SH-SY5Y (cell line): ENCODE measurements around the gene LNX2.

Experiments used
- GATA2 ChIP-seq: IDR thresholded peaks from 2 replicates; pipeline ENCODE4 v1.6.1; 2011; ENCODE audit warnings: mild to moderate bottlenecking, low read depth, low read length
- GATA3 ChIP-seq: IDR thresholded peaks from 2 replicates; pipeline ENCODE4 v1.6.1; 2011; ENCODE audit warnings: low read depth, mild to moderate bottlenecking, low read length, moderate library complexity

Gene LNX2

DNA sequence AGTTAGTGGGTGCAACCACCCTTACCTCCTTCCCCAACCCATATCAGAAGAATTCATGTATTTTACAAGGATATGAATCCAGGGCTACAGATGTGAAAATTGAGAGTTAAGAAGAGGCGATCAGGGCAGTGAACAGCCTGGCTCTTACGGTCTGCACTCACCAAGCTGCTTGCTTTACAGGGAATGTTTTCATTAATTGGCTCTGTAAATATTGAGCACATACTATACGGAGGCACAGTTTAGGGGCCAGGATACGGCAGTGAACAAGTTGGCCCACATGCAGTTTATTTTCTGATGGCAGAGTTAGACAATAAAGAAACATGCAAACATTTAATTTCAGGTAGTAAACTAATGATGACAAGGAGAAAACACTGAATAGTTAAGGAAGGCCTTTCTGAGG, 7.8 kb upstream of the LNX2 start:
- TF ChIP-seq GATA2 (no peak), GATA3 (no peak)

DNA sequence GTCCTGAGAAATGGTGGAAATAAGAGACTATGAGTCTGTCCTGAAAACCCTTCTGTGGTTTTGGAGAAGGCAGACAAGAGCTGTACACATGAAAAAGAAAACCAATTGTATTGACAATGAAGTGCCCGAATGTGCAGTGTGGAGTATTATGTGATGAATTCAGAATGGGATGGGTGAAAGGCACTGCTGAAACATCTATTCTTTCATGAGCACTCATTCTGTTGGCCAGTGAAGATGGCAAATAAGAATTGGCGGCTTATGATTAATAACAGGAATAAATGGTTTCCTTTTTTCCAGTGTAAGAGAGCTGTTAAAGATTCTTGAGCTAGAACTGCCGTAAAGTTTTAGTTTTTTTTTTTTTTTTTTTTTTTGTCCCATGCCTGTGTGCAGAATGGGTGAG, 7.1 kb upstream of the LNX2 start:
- TF ChIP-seq GATA3, result no peak
- no peak for TF ChIP-seq GATA2

DNA sequence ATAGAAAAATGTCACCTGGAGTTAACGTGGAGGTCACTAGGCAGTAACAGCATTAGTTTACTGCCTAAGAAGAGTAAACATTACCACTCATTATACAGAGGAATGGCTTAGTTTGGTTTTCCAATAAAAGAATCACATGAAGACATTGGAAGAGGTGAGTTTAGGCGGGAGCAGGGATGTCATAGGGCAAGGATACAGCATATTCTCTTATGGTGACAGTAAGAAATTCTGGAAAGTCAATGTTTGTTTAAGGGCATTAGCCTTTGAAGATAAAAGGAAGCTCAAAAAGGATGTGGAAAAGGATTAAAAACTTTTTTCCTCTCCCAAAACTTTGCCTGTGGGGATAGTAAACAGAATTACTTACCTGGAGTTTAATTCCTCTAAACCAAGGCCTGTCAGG, 5.5 kb upstream of the LNX2 start:
- TF ChIP-seq GATA2 (no peak), GATA3 (no peak)

GRCh38 chr13:27624071-27624470, 3.7 kb upstream of the LNX2 start:
- no peak for TF ChIP-seq GATA3
- no peak for TF ChIP-seq GATA2

DNA sequence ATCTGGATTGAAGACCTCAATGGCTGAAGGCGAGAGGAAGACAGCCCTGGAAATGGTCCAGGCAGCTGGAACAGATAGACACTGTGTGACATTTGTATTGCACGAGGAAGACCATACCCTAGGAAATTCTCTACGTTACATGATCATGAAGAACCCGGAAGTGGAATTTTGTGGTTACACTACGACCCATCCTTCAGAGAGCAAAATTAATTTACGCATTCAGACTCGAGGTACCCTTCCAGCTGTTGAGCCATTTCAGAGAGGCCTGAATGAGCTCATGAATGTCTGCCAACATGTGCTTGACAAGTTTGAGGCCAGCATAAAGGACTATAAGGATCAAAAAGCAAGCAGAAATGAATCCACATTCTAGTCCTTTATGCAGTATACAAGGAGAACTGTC, 2.6 kb upstream of the LNX2 start:
- TF ChIP-seq GATA2, result no peak
- TF ChIP-seq GATA3, result no peak

- no peak for TF ChIP-seq GATA2
- no peak for TF ChIP-seq GATA3
Observed at GRCh38 chr13:27622102-27622820, 1.9 kb upstream of the LNX2 start.

DNA sequence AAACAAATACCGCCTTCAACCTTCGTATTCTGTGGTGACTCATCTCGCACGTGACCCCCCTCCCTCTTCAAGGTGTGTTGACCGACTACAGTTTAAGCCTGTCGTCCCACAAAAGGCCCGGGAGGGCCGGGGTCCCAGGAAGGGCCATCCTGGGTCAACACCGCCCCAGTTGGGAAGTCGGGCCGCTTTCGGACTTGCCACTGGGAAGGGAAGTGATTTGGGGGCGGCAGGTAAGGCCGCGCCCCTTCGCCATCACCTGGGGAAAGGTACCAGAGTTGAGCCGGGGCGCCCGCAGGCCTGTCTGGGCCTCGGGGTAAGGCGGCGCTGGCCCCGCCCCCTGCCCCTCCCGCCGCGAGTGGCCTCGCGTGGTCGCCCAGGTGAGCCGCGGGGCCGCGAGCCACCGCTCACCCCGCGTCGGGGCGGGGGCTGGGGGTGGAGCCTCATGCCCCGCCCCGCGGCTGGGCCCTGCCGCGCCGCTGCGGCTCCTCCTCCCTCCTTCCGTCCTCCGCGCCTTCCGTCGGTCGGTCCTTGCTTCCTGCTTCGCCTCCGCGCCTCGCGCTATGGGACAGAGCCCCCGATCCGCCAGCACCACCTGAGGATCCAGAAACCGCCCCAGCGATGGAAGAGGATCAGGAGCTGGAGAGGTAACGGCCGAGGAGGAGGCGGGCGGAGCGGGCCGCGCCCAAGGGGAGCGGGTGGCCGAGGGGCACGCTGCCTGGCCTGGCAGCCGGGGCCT, 1.2 kb upstream of the LNX2 start, which contains the start of gene POLR1D:
TSS of gene POLR1D (plus strand) at position 527 of the 736 bp plus-strand sequence. CDS start at position 619, 92 bp downstream.
- TF ChIP-seq GATA2, result no peak
- TF ChIP-seq GATA3, result no peak

DNA sequence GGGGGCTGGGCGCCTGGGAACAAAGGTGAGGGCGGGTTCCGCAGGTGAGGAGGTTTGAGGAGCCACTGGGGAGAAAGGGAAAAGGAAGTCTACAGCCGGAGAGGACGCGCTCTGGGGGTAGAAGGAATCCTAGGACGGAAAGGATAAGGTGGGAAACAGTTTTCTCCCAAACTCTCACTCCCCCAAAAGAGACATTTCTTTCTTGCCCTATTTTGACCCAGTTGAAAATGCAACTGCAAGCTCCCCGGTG, 712 bp upstream of the LNX2 start:
- TF ChIP-seq GATA3 (no peak), GATA2 (no peak)

DNA sequence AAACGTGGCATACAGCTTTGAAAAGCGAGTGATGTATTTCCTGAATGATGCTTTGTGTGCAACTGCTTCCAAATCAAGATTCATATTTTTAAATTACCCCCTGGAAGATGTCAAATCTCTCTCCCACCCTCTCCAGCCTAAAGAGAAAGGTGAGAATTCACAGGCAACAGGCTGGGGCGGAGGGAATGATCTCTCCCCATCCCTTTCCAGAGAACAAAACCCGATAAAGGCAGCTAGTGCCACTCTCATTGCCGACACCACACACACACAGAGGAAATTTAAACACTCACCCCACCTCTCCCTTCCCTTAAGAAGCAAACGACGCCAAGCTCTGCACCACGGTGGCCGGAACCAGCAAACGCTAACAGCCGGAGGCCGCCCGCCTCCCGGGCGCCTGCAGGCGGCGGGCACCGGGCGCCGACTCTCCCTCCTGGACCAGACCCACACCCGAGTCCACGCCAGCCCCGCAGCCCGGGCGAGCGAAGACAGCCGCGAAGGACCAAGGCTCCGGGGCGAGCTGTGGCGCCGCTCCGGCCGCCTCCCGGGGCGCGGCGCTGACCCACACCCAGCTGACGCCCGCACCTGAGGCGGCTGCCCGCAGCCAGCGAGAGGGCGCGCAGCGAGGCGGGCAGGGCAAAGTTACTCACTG, 477 bp downstream of the LNX2 start:
- no peak for TF ChIP-seq GATA2
- no peak for TF ChIP-seq GATA3

GRCh38 chr13:27619093-27619727, 1.1 kb downstream of the LNX2 start:
- no peak for TF ChIP-seq GATA3
- TF ChIP-seq GATA2, result no peak

DNA sequence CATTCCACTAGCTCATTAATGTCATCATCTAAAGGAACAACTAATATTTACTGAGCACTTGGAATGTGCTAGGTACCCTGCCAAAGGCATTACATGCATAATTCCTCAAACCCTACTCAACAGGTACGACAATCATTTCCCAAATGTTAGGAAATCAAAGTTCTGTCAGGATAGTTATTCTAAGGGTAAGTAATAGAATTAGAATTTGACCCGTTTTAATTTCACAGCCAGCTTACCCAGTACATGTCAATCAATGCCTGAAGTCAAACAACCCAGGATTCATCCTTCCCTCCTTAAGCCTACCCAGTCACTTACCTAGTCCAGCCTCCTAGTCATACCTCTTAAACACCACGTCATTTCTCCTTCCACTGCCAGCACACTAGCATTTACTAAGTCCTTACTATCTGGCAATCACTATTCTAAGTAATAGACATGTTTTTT, 2.4 kb downstream of the LNX2 start:
- no peak for TF ChIP-seq GATA3

DNA sequence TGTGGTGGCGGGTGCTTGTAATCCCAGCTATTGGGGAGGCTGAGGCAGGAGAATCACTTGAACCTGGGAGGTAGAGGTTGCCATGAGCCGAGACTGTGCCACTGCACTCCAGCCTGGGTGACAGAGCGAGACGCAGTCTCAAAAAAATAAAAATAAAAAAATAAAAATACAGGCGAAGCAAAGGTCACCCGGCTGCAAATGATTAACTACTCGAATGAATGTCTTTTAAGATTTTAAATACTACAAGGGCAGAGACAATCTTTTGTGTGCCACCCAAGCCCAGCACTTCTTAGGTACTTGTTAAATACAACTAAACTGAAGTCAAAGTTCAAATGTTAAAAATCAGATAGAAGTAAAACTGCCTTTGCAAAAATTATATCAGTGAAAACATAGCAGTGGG, 6.7 kb downstream of the LNX2 start:
- TF ChIP-seq GATA3 (no peak), GATA2 (no peak)

DNA sequence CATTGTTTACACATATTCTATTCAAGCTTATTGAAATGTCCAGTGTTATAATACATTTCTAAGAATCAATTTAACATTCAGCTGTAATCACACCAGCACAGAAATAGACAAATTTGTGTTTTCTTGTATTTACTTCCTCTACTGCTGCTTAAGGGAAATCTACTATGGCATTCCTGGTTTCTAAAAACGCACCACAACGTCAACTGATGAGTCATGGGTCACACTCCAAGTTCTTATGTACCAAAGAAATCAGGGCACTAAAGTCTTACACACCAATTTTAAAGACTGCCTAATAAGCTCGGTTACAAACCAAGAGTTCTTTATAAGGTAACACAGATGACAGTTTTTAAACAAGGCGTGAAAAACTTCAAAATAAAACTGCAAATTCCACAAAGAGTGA, 13.2 kb downstream of the LNX2 start:
- TF ChIP-seq GATA3 (no peak), GATA2 (no peak)

DNA sequence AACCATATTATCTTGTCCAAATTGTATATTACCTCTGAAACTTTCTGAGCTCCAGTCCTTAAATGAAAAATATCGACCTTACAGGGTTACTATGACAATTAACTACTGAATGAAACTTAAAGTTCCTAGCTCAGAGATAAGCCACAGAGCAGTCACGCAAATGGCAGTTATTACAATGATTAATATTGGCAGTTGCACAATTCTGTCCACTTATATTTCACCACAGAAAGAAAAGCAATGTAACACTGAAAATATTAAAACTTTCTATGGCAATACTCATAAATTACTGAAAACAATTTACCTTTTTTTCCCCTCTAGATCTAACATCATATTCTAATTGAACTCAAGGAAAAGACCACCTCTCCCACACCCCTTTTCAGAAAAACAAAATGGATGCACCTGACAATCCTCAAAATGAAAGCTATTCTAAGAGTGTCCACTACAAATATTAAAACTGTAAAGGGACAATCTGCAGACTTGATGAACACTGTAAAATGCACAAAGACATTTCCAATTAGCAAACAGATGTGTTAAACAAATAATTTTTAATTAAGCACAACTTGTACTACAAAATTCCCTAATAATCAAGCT, 14.6 kb downstream of the LNX2 start:
- TF ChIP-seq GATA2 (no peak), GATA3 (no peak)
